Fibroblast of mammary gland (primary cell): ENCODE data around the gene JUN.

Experiments
- DNase-seq: peaks from one replicate; pipeline ENCODE4 v3.0.0-alpha.2; 2010; ENCODE audit warnings: low read depth
- H3K4me3 ChIP-seq: 2 replicates; pipeline ENCODE4 v1.5.1; 2011; ENCODE audit warnings: low read depth, mild to moderate bottlenecking, low read length, moderate library complexity; ENCODE audit not compliant: control insufficient read depth
- TF ChIP-seq, protein P1 (sequence below): conservative IDR thresholded peaks from 2 replicates; pipeline ENCODE4 v1.5.1; 2011; ENCODE audit warnings: low read depth, low read length, inconsistent platforms; ENCODE audit not compliant: control insufficient read depth, insufficient read depth

JUN gene

DNA sequence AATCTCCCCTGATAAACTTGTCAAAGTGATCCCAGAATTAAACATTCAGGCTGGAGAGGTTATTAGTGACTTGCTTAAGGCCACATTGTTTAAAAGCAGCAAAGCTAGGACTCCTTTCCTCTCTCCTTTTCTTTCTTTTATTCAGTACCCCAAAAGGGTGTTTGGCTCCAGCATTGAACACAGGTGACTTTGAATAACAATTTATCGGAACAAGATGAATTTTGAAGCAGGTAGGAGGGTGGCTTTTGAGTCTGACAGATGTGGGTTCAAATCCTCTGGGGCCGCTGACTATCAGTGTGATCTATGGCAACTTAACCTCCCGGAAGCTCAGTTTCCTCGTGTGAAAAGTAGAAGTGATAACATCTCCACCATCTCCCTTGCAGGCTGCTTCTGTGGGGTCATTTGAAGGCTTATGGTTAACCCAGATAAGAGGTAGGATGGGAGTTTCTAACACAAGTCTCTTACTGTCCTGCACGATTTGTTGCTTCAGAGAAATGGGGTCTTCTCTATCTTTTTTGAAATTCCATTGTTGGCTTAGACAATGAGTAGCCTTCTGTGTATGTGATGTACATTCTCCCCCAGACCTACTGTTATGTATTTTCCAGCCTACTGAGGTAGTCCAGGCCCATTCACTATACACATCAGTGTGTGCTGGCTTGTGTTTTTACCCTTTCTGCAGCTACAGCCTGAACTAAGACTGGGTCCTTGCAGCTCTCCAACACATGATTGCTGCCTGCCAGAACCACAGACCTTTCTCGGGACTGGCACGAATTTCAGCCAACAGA lies 29.0 kb downstream of the JUN start:
- DNase-seq, result no peak
- H3K4me3 ChIP-seq, result no peak overlapping the region
- TF ChIP-seq, protein P1, sequence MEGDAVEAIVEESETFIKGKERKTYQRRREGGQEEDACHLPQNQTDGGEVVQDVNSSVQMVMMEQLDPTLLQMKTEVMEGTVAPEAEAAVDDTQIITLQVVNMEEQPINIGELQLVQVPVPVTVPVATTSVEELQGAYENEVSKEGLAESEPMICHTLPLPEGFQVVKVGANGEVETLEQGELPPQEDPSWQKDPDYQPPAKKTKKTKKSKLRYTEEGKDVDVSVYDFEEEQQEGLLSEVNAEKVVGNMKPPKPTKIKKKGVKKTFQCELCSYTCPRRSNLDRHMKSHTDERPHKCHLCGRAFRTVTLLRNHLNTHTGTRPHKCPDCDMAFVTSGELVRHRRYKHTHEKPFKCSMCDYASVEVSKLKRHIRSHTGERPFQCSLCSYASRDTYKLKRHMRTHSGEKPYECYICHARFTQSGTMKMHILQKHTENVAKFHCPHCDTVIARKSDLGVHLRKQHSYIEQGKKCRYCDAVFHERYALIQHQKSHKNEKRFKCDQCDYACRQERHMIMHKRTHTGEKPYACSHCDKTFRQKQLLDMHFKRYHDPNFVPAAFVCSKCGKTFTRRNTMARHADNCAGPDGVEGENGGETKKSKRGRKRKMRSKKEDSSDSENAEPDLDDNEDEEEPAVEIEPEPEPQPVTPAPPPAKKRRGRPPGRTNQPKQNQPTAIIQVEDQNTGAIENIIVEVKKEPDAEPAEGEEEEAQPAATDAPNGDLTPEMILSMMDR, result no peak

DNA sequence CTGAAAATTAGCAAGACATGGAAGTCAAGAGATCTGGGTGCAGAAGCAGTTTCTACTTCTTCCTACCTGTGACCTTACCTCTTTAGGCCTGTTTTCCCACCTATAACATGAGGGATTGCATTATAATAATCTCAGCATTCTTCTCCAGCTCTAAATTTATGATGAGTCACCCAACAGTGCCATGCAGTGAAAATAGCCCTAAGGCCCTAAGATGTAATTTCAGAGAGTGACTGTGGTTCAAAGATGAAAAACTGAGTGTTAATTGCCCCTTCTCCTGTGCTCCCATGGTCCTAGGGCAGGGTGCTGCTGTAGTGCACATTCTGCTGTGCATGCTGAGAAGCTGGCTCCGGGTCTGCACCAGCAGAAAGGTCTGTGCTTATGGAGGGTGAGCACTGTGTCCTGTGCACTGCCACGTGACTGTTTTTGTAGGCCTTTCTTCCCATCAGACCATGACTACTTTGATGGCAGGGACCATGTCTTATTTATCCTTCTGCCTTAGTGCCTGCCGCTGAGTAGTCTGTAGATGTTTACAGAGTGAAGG lies 29.7 kb downstream of the JUN start:
- DNase-seq, result no peak
- no peak overlapping the region for H3K4me3 ChIP-seq
- TF ChIP-seq, protein P1, result no peak

DNA sequence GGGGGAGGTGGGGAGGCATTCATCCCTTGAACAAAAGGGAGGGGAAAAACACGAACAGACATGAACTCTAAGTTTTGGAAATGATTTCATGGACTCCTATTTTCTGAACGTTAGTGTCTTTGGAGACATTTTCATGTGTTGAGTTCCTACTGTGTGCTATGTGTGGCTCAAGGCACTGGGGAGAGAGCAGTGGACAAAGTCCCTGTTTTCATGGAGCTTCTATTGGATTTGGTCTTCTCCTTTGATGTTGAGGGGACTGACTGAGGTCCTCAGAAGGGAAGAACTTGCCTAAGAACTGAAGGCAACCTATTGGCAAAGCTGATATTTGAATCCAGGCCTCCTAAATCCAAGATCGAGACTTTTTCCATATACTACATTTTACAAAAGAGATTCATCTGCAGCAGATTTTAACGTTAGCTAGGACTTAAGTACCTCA lies 30.4 kb downstream of the JUN start:
- no peak for DNase-seq
- TF ChIP-seq, protein P1, result no peak
- H3K4me3 ChIP-seq, result no peak overlapping the region

DNA sequence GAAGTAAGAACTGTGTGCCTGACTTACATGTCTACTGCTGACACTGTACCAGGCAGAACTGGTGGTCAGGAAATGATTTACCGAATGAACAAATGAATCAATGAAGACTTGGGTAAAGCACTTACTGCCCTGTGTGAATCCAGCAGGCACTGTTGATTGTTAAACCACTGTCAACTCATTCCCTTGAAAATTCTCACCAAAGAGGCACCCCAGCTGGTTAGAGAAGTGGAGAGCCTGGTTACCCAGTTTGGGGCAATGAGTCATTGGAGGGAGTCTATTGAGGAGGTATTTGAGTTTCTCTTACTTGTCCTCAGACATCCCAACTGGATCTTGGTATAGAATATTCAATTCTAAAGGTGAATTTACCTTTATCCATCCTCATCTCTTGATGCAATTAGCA lies 34.2 kb downstream of the JUN start:
- TF ChIP-seq, protein P1, result no peak
- no peak overlapping the region for H3K4me3 ChIP-seq
- DNase-seq, result no peak

DNA sequence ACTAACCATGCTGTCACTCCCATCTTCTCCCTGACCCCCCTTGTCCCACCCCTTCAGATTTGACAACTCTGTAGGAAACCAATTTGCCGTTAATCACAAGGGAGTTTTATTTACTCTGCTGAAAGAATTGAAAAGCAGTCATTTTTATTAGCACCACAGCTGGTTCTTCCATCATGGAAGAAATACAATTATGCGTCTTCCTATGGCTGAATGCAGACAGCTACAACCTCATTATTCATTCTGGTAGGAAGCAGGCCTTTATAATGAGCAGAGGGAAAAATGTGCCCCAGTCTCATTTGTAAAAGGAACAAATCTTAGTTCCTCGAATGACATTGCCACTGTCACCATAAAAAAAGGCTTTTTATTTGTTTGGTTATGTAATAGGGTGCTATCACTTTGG lies 35.2 kb downstream of the JUN start:
- TF ChIP-seq, protein P1, result no peak
- no peak overlapping the region for H3K4me3 ChIP-seq
- no peak for DNase-seq

DNA sequence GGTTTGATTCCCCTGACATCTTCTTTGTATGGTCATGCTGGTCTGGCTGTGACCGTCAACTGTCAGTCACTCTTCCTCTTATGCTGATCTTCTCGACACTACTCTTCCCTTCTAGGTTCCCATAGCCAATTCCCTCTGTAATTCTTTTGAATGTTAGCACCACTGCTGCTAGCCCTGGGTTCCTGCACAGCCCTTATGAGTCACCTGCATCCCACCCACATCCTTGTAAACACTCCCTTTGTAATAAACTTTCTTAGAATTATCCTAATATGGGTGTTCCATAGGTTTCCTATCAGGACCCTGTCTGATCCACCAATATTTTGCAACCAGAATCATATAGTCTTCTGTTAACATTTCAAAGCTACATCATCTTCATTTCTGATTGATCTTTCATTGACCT lies 37.1 kb downstream of the JUN start:
- peak; percentile 46 for DNase-seq
- TF ChIP-seq, protein P1, result no peak
- H3K4me3 ChIP-seq, result no peak overlapping the region
